Glomerular endothelial cell (primary cell): ENCODE measurements around the gene LATS2. TPM values are rescaled to one million over a fixed set of nuclear protein-coding genes. Genes with fewer than 3 reads are reported as not detected.
"Not testable (repeated sequence)": the region's sequence is repeated elsewhere in the genome, so short reads cannot be mapped to it uniquely, and the experiment has no call there.

Source experiments
- DNase-seq: peaks from one replicate; pipeline ENCODE4 v3.0.0-alpha.2; 2011; ENCODE audit warnings: low read depth, low spot score; ENCODE audit errors: extremely low read depth
- total RNA-seq: library from RNA; depleted of rRNA; stranded (reverse); fragments of >200 nt; gene quantifications from 2 replicates; pipeline ENCODE4 v1.2.3, GENCODE V29; 2015

The LATS2 gene
- total RNA-seq, 1 donor from 2014 or later = 61.3 TPM

GRCh38 chr13:21075379-21076249, 14.2 kb upstream of the LATS2 start:
- DNase-seq = no peak

- DNase-seq = no peak
Measured at GRCh38 chr13:21075011-21075378, 13.6 kb upstream of the LATS2 start.

GRCh38 chr13:21074546-21074945, 13.2 kb upstream of the LATS2 start:
- no peak for DNase-seq

- DNase-seq = no peak
Measured at GRCh38 chr13:21071924-21072323, 10.5 kb upstream of the LATS2 start.

- DNase-seq = no peak
Measured at GRCh38 chr13:21071015-21071414, 9.6 kb upstream of the LATS2 start.

- DNase-seq = no peak
Measured at GRCh38 chr13:21069561-21070004, 8.2 kb upstream of the LATS2 start.

- DNase-seq = no peak
Measured at GRCh38 chr13:21067848-21068247, 6.5 kb upstream of the LATS2 start.

GRCh38 chr13:21066946-21067345, 5.6 kb upstream of the LATS2 start:
- DNase-seq = no peak

GRCh38 chr13:21065686-21066085, 4.3 kb upstream of the LATS2 start:
- no peak for DNase-seq

- no peak for DNase-seq
Measured at GRCh38 chr13:21063031-21063430, 1.6 kb upstream of the LATS2 start.

GRCh38 chr13:21060338-21061028, 903 bp downstream of the LATS2 start:
- DNase-seq = no peak

- no peak for DNase-seq
Measured at GRCh38 chr13:21059641-21060337, 1.6 kb downstream of the LATS2 start.

- no peak for DNase-seq
Measured at GRCh38 chr13:21058361-21058760, 3.0 kb downstream of the LATS2 start.

GRCh38 chr13:21055511-21056045, 5.8 kb downstream of the LATS2 start:
- no peak for DNase-seq

GRCh38 chr13:21055016-21055415, 6.4 kb downstream of the LATS2 start:
- DNase-seq = no peak

- DNase-seq = no peak
Measured at GRCh38 chr13:21054313-21054712, 7.1 kb downstream of the LATS2 start.

- no peak for DNase-seq
Measured at GRCh38 chr13:21053231-21053630, 8.2 kb downstream of the LATS2 start.

- no peak for DNase-seq
Measured at GRCh38 chr13:21051675-21052074, 9.7 kb downstream of the LATS2 start.

- no peak for DNase-seq
Measured at GRCh38 chr13:21050288-21051197, 10.8 kb downstream of the LATS2 start.

- not testable (repeated sequence) for DNase-seq
Measured at GRCh38 chr13:21049731-21050130, 11.7 kb downstream of the LATS2 start.
